ENCODE measurements around the gene CSNK1G2. TPM values are rescaled to one million over a fixed set of nuclear protein-coding genes. Genes with fewer than 3 reads are reported as not detected.

CSNK1G2 gene
- total RNA-seq, 2 experiments from 2014 or later = 51.9 to 57.5 TPM

DNA sequence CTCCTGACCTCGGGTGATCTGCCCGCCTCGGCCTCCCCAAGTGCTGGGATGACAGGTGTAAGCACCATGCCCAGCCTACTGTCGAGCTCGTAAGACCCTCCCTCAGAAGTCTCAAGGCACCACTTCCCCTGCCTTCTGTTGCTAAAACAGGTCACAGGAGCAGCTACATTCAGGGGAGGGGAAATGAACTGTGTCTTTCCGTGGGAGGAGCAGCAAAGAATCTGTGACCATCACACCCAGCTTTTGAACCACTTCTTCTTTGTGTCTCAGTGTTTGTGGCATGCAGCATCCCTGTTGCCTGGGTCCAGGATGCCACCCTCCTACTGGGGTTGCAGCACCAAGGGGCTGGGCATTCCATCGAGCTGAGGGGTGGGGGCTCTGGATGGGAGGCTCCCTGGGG, 7.7 kb upstream of the CSNK1G2 start:
- DNase-seq = no peak

DNA sequence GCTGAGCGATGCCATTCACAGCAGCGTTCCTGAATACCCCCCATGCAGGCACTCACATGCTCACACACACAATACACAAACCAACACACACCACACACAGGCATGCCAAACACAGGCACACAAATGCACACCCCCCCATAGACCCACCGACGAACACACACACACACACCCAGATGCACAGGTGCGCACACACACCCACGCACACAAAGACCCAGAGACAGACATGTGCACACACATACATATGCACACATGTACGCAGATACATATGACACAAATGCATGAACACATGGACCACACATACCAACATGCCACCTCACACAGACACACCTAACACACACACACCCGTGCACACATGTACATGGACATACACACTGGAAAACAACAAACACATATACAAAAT, 7.0 kb upstream of the CSNK1G2 start:
- Mint-ChIP-seq H3K9me3 (peaks cover 12% of the 10 kb centered on the region), H3K27ac (no peak overlapping the region), H3K4me3 (no peak overlapping the region), H3K36me3 (ENCODE audit: low read depth) (peaks cover 7% of the 10 kb centered on the region), H3K27me3 (no peaks in the 10 kb centered on the region), H3K4me1 (ENCODE audit: low read depth) (peaks cover 9% of the 10 kb centered on the region)
- ATAC-seq (no peak), DNase-seq (no peak)
- POLR2A ChIA-PET = no interaction called here
- intact Hi-C loops (cut with micrococcal nuclease) = no loop called here
- CTCF ChIA-PET = no interaction called here
- TF ChIP-seq, protein P1, sequence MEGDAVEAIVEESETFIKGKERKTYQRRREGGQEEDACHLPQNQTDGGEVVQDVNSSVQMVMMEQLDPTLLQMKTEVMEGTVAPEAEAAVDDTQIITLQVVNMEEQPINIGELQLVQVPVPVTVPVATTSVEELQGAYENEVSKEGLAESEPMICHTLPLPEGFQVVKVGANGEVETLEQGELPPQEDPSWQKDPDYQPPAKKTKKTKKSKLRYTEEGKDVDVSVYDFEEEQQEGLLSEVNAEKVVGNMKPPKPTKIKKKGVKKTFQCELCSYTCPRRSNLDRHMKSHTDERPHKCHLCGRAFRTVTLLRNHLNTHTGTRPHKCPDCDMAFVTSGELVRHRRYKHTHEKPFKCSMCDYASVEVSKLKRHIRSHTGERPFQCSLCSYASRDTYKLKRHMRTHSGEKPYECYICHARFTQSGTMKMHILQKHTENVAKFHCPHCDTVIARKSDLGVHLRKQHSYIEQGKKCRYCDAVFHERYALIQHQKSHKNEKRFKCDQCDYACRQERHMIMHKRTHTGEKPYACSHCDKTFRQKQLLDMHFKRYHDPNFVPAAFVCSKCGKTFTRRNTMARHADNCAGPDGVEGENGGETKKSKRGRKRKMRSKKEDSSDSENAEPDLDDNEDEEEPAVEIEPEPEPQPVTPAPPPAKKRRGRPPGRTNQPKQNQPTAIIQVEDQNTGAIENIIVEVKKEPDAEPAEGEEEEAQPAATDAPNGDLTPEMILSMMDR (IDR thresholded peaks at IDR 0.05) = no peak

More for the DNA sequence above, 7.7 kb upstream of the CSNK1G2 start:
- CTCF ChIA-PET = no interaction called here
- intact Hi-C loops (cut with micrococcal nuclease) = no loop called here
- H3K27ac Mint-ChIP-seq = no peak overlapping the region
- POLR2A ChIA-PET = no interaction called here
- H3K36me3 Mint-ChIP-seq (ENCODE audit: low read depth) = peaks cover 7% of the 10 kb centered on the region
- TF ChIP-seq, protein P1 (IDR thresholded peaks at IDR 0.05) = no peak
- ATAC-seq = no peak
- H3K4me3 Mint-ChIP-seq = no peak overlapping the region
- peaks cover 12% of the 10 kb centered on the region for H3K9me3 Mint-ChIP-seq
- H3K4me1 Mint-ChIP-seq (ENCODE audit: low read depth) = peaks cover 9% of the 10 kb centered on the region
- H3K27me3 Mint-ChIP-seq = no peaks in the 10 kb centered on the region

DNA sequence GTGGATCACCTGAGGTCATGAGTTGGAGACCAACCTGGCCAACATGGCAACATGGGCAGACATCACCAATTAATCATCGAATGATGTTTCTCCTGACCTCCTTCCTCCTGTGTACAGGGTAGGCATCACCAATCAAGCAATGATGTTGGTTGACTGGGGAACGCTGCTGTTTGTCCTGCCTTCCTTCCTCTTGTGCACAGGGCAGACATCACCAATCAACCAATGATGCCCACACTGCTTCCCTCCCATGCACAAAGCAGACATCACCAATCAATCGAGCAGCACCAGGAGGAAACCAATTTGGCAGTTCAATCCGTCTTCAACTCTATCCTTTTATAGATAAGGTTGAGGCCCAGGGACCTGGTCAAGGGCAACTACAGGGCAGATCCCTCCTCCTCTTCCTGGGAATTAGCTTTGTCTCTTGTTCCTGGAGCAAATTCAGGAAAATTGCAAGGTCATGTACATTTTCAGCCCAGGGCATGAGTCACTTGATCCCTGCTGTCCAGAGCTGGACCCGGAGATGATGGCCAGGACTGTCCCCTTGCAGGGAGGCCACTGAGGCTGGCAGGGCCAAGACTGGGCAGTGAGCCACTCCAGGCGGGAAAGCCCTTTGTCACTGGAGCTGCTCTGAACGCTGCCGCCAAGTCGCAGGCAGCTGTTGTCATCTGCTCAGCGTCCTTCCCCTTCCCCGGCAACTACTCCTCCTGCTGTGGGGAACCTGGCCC, 5.3 kb upstream of the CSNK1G2 start:
- peaks cover 11% of the 10 kb centered on the region for H3K4me1 Mint-ChIP-seq (ENCODE audit: low read depth)
- H3K36me3 Mint-ChIP-seq (ENCODE audit: low read depth) = peaks cover 7% of the 10 kb centered on the region
- ChIA-PET CTCF (no interaction called here), POLR2A (no interaction called here)
- no peak overlapping the region for H3K27ac Mint-ChIP-seq
- intact Hi-C loops (cut with micrococcal nuclease) = no loop called here
- H3K9me3 Mint-ChIP-seq = peaks cover 12% of the 10 kb centered on the region
- TF ChIP-seq, protein P1 (IDR thresholded peaks at IDR 0.05) = no peak
- ATAC-seq (peak; percentile 35), DNase-seq (peak; percentile 32)
- no peak overlapping the region for H3K4me3 Mint-ChIP-seq
- no peaks in the 10 kb centered on the region for H3K27me3 Mint-ChIP-seq

DNA sequence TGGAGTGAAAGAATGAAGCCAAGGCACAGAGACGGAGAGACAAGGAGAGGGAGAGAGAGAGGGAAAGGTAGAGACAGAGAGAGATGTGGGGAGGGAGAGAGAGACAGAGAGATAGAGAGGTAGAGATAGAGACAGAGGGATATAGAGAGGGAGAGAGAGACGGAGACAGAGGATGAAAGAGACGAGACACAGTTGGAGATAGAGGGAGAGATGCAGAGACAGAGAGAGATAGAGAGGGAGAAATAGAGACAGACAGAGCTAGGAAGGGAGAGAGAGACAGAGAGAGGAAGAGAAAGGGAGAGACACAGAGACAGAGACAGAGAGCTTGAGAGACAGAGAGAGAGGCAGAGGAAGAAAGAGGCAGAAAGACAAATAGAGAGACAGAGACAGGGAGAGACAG, 4.5 kb upstream of the CSNK1G2 start:
- intact Hi-C loops (cut with micrococcal nuclease) = no loop called here
- ChIA-PET POLR2A (interaction anchor here (0.8 to 1.0 kb wide), 3 partner anchors 31 to 502 kb away, joined by 3 to 4 read pairs (median 3); partner anchors contain the start of genes ADAT3 and SCAMP4), CTCF (no interaction called here)
- no peak for ATAC-seq
- Mint-ChIP-seq H3K9me3 (peaks cover 12% of the 10 kb centered on the region), H3K27ac (no peak overlapping the region), H3K4me3 (no peak overlapping the region), H3K36me3 (ENCODE audit: low read depth) (peaks cover 7% of the 10 kb centered on the region), H3K4me1 (ENCODE audit: low read depth) (peaks cover 11% of the 10 kb centered on the region), H3K27me3 (no peaks in the 10 kb centered on the region)
- TF ChIP-seq, protein P1 (IDR thresholded peaks at IDR 0.05) = no peak
- DNase-seq = no peak

DNA sequence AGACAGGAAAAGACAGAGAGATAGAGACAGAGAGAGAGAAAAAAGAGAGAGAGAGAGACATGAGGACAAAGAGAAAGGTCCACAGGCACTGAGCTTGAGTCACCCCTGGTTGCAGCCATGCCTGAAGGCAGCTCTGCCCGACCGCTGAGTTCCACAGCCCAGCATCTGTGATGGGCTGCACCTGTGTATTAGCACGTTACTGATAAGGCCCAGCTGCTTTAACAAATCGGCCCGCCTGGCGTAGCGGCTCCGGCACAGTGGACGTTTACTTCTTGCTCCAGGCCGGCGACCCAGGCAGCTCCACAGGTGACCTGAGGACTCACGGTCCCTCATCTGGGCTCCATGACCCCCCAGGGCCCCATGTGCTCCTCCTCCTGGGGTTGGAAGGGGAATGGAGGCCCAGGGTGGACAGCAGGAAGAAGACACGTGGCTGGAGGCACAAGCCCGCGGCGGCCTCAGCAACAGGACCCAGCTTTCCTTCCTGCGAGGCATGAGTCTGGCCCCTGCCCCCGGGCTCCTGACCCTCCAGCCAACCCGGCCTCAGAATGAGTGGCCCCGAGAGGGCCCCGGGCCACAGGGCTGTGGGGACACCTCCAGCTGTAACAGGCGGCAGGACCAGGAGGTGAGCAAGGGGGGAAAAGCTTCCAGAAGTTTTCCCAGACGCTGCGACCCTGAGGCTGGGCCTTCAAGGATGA, 3.9 kb upstream of the CSNK1G2 start:
- TF ChIP-seq, protein P1 (IDR thresholded peaks at IDR 0.05) = no peak
- POLR2A ChIA-PET = interaction anchor here (0.6 to 1.0 kb wide), 5 partner anchors 8 to 503 kb away, joined by 3 to 4 read pairs (median 3); partner anchors contain the start of genes ADAT3 and SCAMP4
- CTCF ChIA-PET = interaction anchor here (1.6 kb wide), 1 partner anchor 10 kb away, joined by 3 read pairs; no protein-coding TSS in a partner anchor

More for the DNA sequence above, 3.9 kb upstream of the CSNK1G2 start:
- peaks cover 7% of the 10 kb centered on the region for H3K36me3 Mint-ChIP-seq (ENCODE audit: low read depth)
- no peak overlapping the region for H3K27ac Mint-ChIP-seq
- DNase-seq (no peak), ATAC-seq (no peak)
- no peaks in the 10 kb centered on the region for H3K27me3 Mint-ChIP-seq
- peaks cover 11% of the 10 kb centered on the region for H3K4me1 Mint-ChIP-seq (ENCODE audit: low read depth)
- intact Hi-C loops (cut with micrococcal nuclease) = no loop called here
- peaks cover 7% of the 10 kb centered on the region for H3K9me3 Mint-ChIP-seq
- no peak overlapping the region for H3K4me3 Mint-ChIP-seq
